HCT116 (cell line): ENCODE results near the gene PEBP1. TPM values are rescaled to one million over a fixed set of nuclear protein-coding genes. Genes with fewer than 3 reads are reported as not detected.
A peak's percentile ranks its signal among the peaks of the same experiment; 100 is the strongest.

Experiments used
- ATAC-seq: fragments of 200-7000 bp; cut with Tn5 transposase; 2 replicates; pipeline ENCODE4 v1.9.1; 2020; ENCODE audit warnings: mild to moderate bottlenecking, moderate library complexity
- BruUV-seq: library from RNA; stranded (reverse); fragments of 400-500 nt; replicated peaks from 2 replicates; lab custom pipeline; 2021; lab: Mats Ljungman, UMichigan
- CTCF ChIA-PET: fragments of 300-600 bp; sonication (Branson Sonifier 250); formaldehyde crosslinking; loops from one replicate; lab custom pipeline; 2021; ENCODE audit warnings: antibody characterized with exemption; lab: Charles Lee
- POLR2A ChIA-PET: fragments of 300-600, 350-600 bp; sonication (Branson Sonifier 250); formaldehyde crosslinking; loops from one replicate; lab custom pipeline; 2021; ENCODE audit warnings: antibody characterized with exemption; lab: Charles Lee
- RAD21 ChIA-PET, 2 experiments: fragments of 300-600 bp; sonication (Branson Sonifier 250); formaldehyde crosslinking; loops; one replicate each; lab custom pipeline; 2023; ENCODE audit warnings: low total read pairs in 2 of 2; ENCODE audit not compliant: uncharacterized antibody in 2 of 2, unreplicated experiment in 2 of 2, low non-redundant PET in 1 of 2; lab: Charles Lee
- DNase-seq: peaks from one replicate; pipeline ENCODE4 v3.0.0-alpha.2; 2010; ENCODE audit warnings: low read depth, low spot score
- H2AFZ ChIP-seq: fragments of 200-600 bp; shearing (Covaris generic), sonication (generic); 2 replicates; pipeline ENCODE4 v1.6.1; 2017; ENCODE audit warnings: low read depth, mixed run types, mixed read lengths, antibody characterized with exemption, low read length; ENCODE audit not compliant: poor library complexity, severe bottlenecking
- H3K27ac ChIP-seq: 2 replicates; pipeline ENCODE4 v1.5.1; 2012; ENCODE audit warnings: low read depth, low read length
- H3K27me3 ChIP-seq: fragments of 200-600 bp; sonication (generic); 2 replicates; pipeline ENCODE4 v1.6.1; 2016; ENCODE audit warnings: mixed run types, low read length, mixed read lengths; ENCODE audit not compliant: insufficient read depth
- H3K36me3 ChIP-seq, 2 experiments: fragments of 200-500 bp in 1 of 2; fragments of 200-600 bp in 1 of 2; sonication (Bioruptor generic) in 1 of 2; sonication (generic) in 1 of 2; 2 replicates each; pipeline versions ENCODE4 v1.5.1 to v1.6.1; 2014 to 2016; ENCODE audit warnings: low read length in 2 of 2, inconsistent platforms in 1 of 2, mixed read lengths in 1 of 2, mixed run types in 1 of 2; ENCODE audit not compliant: insufficient read depth in 2 of 2, control insufficient read depth in 1 of 2
- H3K4me1 ChIP-seq, 2 experiments: fragments of 200-600 bp in 1 of 2; sonication (generic) in 1 of 2; 2 replicates each; pipeline versions ENCODE4 v1.5.1 to v1.6.1; 2012 to 2017; ENCODE audit warnings: low read length in 2 of 2, inconsistent platforms in 1 of 2, mild to moderate bottlenecking in 1 of 2, mixed read lengths in 1 of 2, mixed run types in 1 of 2, moderate library complexity in 1 of 2; ENCODE audit not compliant: insufficient read depth in 2 of 2, control insufficient read depth in 1 of 2
- H3K4me2 ChIP-seq: fragments of 200-600 bp; sonication (generic); 2 replicates; pipeline ENCODE4 v1.6.1; 2017; ENCODE audit warnings: mixed run types, low read length, mixed read lengths
- H3K4me3 ChIP-seq, 2 experiments: fragments of 200-600 bp in 1 of 2; sonication (generic) in 1 of 2; replicated peaks in 1 of 2; 2 replicates each; pipeline ENCODE4 v1.5.1; 2011 to 2016; ENCODE audit warnings: low read length in 2 of 2, control low read depth in 1 of 2, low read depth in 1 of 2, mild to moderate bottlenecking in 1 of 2, mixed read lengths in 1 of 2, mixed run types in 1 of 2
- H3K79me2 ChIP-seq: fragments of 200-600 bp; sonication (generic); 2 replicates; pipeline ENCODE4 v1.6.1; 2017; ENCODE audit warnings: mild to moderate bottlenecking, mixed run types, low read length, moderate library complexity, mixed read lengths; ENCODE audit not compliant: insufficient read depth
- H3K9ac ChIP-seq: fragments of 200-600 bp; sonication (generic); 2 replicates; pipeline ENCODE4 v1.6.1; 2016; ENCODE audit warnings: low read length, mixed read lengths
- H3K9me2 ChIP-seq: fragments of 200-600 bp; sonication (generic), shearing (Covaris generic); 2 replicates; pipeline ENCODE4 v1.6.1; 2017; ENCODE audit warnings: mixed run types, mild to moderate bottlenecking, moderate library complexity; ENCODE audit not compliant: insufficient read depth
- H3K9me3 ChIP-seq, 2 experiments: fragments of 200-500 bp in 1 of 2; fragments of 200-600 bp in 1 of 2; sonication (Bioruptor generic) in 1 of 2; sonication (generic) in 1 of 2; 2 replicates each; pipeline ENCODE4 v1.6.1; 2014 to 2017; ENCODE audit warnings: low read length in 2 of 2, mixed read lengths in 2 of 2, inconsistent platforms in 1 of 2, low read depth in 1 of 2, mild to moderate bottlenecking in 1 of 2, mixed run types in 1 of 2, moderate library complexity in 1 of 2; ENCODE audit not compliant: control insufficient read depth in 1 of 2, insufficient read depth in 1 of 2
- H4K20me1 ChIP-seq: fragments of 200-600 bp; sonication (generic), shearing (Covaris generic); 2 replicates; pipeline ENCODE4 v1.6.1; 2017; ENCODE audit warnings: mixed run types, mild to moderate bottlenecking, moderate library complexity; ENCODE audit not compliant: insufficient read depth
- CBX3 ChIP-seq: IDR thresholded peaks from 2 replicates; pipeline ENCODE4 v1.6.1; 2012; ENCODE audit warnings: low read depth
- EGR1 ChIP-seq: IDR thresholded peaks from 2 replicates; pipeline ENCODE4 v1.6.1; 2012; ENCODE audit warnings: low read depth
- EZH2 ChIP-seq: fragments of 200-600 bp; sonication (generic); IDR thresholded peaks from 2 replicates; pipeline ENCODE4 v1.6.1; 2017; ENCODE audit warnings: antibody characterized with exemption, mixed run types
- EZH2phosphoT487 ChIP-seq: fragments of 200-600 bp; IDR thresholded peaks from 2 replicates; pipeline ENCODE4 v1.6.1; 2018; ENCODE audit warnings: antibody characterized with exemption, borderline replicate concordance
- FOSL1 ChIP-seq: IDR thresholded peaks from 2 replicates; pipeline ENCODE4 v1.6.1; 2012; ENCODE audit warnings: low read depth
- JUND ChIP-seq: IDR thresholded peaks from 2 replicates; pipeline ENCODE4 v1.6.1; 2012
- POLR2A ChIP-seq: IDR thresholded peaks from 2 replicates; pipeline ENCODE4 v1.7.0; 2011; ENCODE audit warnings: borderline replicate concordance; ENCODE audit not compliant: insufficient read depth, insufficient read length; ENCODE audit errors: extremely low read depth
- POLR2AphosphoS5 ChIP-seq: IDR thresholded peaks from 2 replicates; pipeline ENCODE4 v1.6.1; 2011; ENCODE audit warnings: mild to moderate bottlenecking, low read depth, low read length, moderate library complexity
- RAD21 ChIP-seq: IDR thresholded peaks from 2 replicates; pipeline ENCODE4 v1.6.1; 2012; ENCODE audit warnings: low read depth, mild to moderate bottlenecking
- SP1 ChIP-seq: IDR thresholded peaks from 2 replicates; pipeline ENCODE4 v1.6.1; 2012; ENCODE audit warnings: low read depth
- SRF ChIP-seq: IDR thresholded peaks from 2 replicates; pipeline ENCODE4 v1.6.1; 2012; ENCODE audit warnings: low read depth
- TCF7L2 ChIP-seq: IDR thresholded peaks from 2 replicates; pipeline ENCODE4 v1.7.0; 2011; ENCODE audit warnings: borderline replicate concordance, inconsistent platforms; ENCODE audit not compliant: insufficient read depth, insufficient read length; ENCODE audit errors: extremely low read depth
- YY1 ChIP-seq: IDR thresholded peaks from 2 replicates; pipeline ENCODE4 v1.6.1; 2011; ENCODE audit warnings: low read length, low read depth, moderate library complexity, mild to moderate bottlenecking; ENCODE audit not compliant: insufficient replicate concordance; ENCODE audit errors: extremely low read depth
- ZFX ChIP-seq: fragments of 450-650 bp; IDR thresholded peaks from 2 replicates; pipeline ENCODE4 v1.6.1; 2017
- ZNF274 ChIP-seq: fragments of 200-500 bp; sonication (Bioruptor generic); IDR thresholded peaks from 2 replicates; pipeline ENCODE4 v1.6.1; 2014; ENCODE audit warnings: mild to moderate bottlenecking, low read depth, low read length, inconsistent platforms
- intact Hi-C: fragments of 100-400 bp; cut with micrococcal nuclease; formaldehyde crosslinking; loops from 2 replicates; pipeline ENCODE4 v1.10.0; 2022
- total RNA-seq: library from RNA; stranded (reverse); gene quantifications from one replicate; pipeline ENCODE4 v1.2.1, GENCODE V29; 2021; ENCODE audit not compliant: unreplicated experiment
- TF ChIP-seq, protein P1 (sequence below): IDR thresholded peaks from 2 replicates; pipeline ENCODE4 v1.6.1; 2012
- TF ChIP-seq, protein P2 (sequence below): IDR thresholded peaks from 2 replicates; pipeline ENCODE4 v1.6.1; 2011; ENCODE audit warnings: mild to moderate bottlenecking, low read length, moderate library complexity; ENCODE audit not compliant: insufficient replicate concordance; ENCODE audit errors: extremely low read depth
- TF ChIP-seq, protein P3 (sequence below): IDR thresholded peaks from 2 replicates; pipeline ENCODE4 v1.6.1; 2012; ENCODE audit warnings: low read depth
- TF ChIP-seq, protein P4 (sequence below), 3 experiments: fragments of 200-600 bp in 1 of 3; sonication (generic) in 1 of 3; IDR thresholded peaks in 2 of 3; conservative IDR thresholded peaks in 1 of 3; 2 replicates each; pipeline ENCODE4 v1.5.1; 2012 to 2017; ENCODE audit warnings: low read depth in 2 of 3, low read length in 2 of 3, antibody characterized with exemption in 1 of 3, borderline replicate concordance in 1 of 3, control low read depth in 1 of 3, mild to moderate bottlenecking in 1 of 3, mixed read lengths in 1 of 3, mixed run types in 1 of 3, moderate library complexity in 1 of 3; ENCODE audit not compliant: insufficient read depth in 1 of 3

Gene PEBP1
- total RNA-seq, 1 experiment from 2014 or later, result 220 TPM

DNA sequence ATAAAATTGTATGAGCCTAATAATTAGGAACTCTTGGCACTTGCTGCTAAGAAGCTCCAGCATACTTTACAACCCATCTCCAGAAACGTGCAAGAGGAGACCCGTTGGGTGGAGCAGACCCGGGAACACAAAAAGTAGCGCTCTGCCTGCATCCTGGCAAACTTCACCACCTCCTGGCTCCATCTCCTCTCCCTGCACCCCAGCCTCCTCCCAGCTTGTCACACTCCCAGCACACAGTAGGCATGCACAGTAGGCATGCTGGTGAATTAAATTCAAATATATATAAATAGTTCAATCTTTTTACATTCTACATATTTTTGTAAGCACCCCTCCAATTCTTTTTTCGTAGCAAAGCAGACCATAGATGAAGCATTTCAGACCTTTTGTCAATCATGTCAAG is 33.3 kb upstream of the PEBP1 start:
- ChIA-PET RAD21 (no interaction called here), CTCF (interaction anchor here (1.9 kb wide), 1 partner anchor 19 kb away, joined by 7 read pairs; no protein-coding TSS in a partner anchor), POLR2A (no interaction called here)
- Histone ChIP-seq H2AFZ (no peak overlapping the region), H4K20me1 (no peaks in the 10 kb centered on the region), H3K9ac (peak overlapping the region; percentile 82), H3K9me3 (no peaks in the 10 kb centered on the region), H3K4me1 (peaks cover 36 to 49% of the 10 kb centered on the region in 2 experiments), H3K27ac (peak overlapping the region; percentile 95; the same call in 1 of the 2 replicates), H3K4me2 (peak overlapping the region; percentile 85), H3K4me3 (peak overlapping the region; percentile 79 to 83), H3K79me2 (no peaks in the 10 kb centered on the region), H3K27me3 (no peaks in the 10 kb centered on the region), H3K36me3 (no peaks in the 10 kb centered on the region), H3K9me2 (no peaks in the 10 kb centered on the region)
- intact Hi-C loops, result loop anchor here (5.0 kb wide), 1 partner anchor 40 kb away; the partner anchor contains the start of gene WSB2
- ATAC-seq (no peak), DNase-seq (no peak)
- BruUV-seq, result TSS peak; percentile 57
- TF ChIP-seq TCF7L2, result no peak
- no peak for TF ChIP-seq SP1
- TF ChIP-seq FOSL1, result no peak
- TF ChIP-seq EGR1, result no peak
- no peak for TF ChIP-seq POLR2AphosphoS5
- no peak for TF ChIP-seq POLR2A
- no peak for TF ChIP-seq JUND
- TF ChIP-seq, protein P1, sequence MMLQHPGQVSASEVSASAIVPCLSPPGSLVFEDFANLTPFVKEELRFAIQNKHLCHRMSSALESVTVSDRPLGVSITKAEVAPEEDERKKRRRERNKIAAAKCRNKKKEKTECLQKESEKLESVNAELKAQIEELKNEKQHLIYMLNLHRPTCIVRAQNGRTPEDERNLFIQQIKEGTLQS, result no peak
- no peak for TF ChIP-seq EZH2phosphoT487
- TF ChIP-seq RAD21, result no peak
- TF ChIP-seq, protein P2, sequence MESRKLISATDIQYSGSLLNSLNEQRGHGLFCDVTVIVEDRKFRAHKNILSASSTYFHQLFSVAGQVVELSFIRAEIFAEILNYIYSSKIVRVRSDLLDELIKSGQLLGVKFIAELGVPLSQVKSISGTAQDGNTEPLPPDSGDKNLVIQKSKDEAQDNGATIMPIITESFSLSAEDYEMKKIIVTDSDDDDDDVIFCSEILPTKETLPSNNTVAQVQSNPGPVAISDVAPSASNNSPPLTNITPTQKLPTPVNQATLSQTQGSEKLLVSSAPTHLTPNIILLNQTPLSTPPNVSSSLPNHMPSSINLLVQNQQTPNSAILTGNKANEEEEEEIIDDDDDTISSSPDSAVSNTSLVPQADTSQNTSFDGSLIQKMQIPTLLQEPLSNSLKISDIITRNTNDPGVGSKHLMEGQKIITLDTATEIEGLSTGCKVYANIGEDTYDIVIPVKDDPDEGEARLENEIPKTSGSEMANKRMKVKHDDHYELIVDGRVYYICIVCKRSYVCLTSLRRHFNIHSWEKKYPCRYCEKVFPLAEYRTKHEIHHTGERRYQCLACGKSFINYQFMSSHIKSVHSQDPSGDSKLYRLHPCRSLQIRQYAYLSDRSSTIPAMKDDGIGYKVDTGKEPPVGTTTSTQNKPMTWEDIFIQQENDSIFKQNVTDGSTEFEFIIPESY, result no peak
- TF ChIP-seq SRF, result no peak
- TF ChIP-seq ZFX, result no peak
- TF ChIP-seq CBX3, result no peak
- TF ChIP-seq, protein P3, sequence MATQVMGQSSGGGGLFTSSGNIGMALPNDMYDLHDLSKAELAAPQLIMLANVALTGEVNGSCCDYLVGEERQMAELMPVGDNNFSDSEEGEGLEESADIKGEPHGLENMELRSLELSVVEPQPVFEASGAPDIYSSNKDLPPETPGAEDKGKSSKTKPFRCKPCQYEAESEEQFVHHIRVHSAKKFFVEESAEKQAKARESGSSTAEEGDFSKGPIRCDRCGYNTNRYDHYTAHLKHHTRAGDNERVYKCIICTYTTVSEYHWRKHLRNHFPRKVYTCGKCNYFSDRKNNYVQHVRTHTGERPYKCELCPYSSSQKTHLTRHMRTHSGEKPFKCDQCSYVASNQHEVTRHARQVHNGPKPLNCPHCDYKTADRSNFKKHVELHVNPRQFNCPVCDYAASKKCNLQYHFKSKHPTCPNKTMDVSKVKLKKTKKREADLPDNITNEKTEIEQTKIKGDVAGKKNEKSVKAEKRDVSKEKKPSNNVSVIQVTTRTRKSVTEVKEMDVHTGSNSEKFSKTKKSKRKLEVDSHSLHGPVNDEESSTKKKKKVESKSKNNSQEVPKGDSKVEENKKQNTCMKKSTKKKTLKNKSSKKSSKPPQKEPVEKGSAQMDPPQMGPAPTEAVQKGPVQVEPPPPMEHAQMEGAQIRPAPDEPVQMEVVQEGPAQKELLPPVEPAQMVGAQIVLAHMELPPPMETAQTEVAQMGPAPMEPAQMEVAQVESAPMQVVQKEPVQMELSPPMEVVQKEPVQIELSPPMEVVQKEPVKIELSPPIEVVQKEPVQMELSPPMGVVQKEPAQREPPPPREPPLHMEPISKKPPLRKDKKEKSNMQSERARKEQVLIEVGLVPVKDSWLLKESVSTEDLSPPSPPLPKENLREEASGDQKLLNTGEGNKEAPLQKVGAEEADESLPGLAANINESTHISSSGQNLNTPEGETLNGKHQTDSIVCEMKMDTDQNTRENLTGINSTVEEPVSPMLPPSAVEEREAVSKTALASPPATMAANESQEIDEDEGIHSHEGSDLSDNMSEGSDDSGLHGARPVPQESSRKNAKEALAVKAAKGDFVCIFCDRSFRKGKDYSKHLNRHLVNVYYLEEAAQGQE, result no peak
- no peak for TF ChIP-seq EZH2
- TF ChIP-seq ZNF274, result no peak
- TF ChIP-seq YY1, result no peak
- TF ChIP-seq, protein P4, sequence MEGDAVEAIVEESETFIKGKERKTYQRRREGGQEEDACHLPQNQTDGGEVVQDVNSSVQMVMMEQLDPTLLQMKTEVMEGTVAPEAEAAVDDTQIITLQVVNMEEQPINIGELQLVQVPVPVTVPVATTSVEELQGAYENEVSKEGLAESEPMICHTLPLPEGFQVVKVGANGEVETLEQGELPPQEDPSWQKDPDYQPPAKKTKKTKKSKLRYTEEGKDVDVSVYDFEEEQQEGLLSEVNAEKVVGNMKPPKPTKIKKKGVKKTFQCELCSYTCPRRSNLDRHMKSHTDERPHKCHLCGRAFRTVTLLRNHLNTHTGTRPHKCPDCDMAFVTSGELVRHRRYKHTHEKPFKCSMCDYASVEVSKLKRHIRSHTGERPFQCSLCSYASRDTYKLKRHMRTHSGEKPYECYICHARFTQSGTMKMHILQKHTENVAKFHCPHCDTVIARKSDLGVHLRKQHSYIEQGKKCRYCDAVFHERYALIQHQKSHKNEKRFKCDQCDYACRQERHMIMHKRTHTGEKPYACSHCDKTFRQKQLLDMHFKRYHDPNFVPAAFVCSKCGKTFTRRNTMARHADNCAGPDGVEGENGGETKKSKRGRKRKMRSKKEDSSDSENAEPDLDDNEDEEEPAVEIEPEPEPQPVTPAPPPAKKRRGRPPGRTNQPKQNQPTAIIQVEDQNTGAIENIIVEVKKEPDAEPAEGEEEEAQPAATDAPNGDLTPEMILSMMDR (IDR thresholded peaks at IDR 0.05 in 2 of 3, conservative IDR thresholded peaks at IDR 0.05 in 1 of 3; ENCODE audit: borderline replicate concordance in 1 of 3, insufficient read depth in 1 of 3, low read depth in 2 of 3, low read length in 2 of 3), result no peak
